ENCODE data around the gene TANK. TPM values are rescaled to one million over a fixed set of nuclear protein-coding genes. Genes with fewer than 3 reads are reported as not detected.
A peak's percentile ranks its signal among the peaks of the same experiment; 100 is the strongest.

TANK gene
- total RNA-seq, 1 experiment from 2014 or later = 79.6 TPM

- Mint-ChIP-seq H3K27ac (ENCODE audit: low read depth, unreplicated experiment) (peak overlapping the region; percentile 64), H3K9me3 (ENCODE audit: unreplicated experiment) (peaks cover 6% of the 10 kb centered on the region), H3K4me3 (ENCODE audit: unreplicated experiment) (no peak overlapping the region), H3K36me3 (ENCODE audit: insufficient read depth, unreplicated experiment) (no peaks in the 10 kb centered on the region), H3K27me3 (ENCODE audit: insufficient read depth, unreplicated experiment) (no peaks in the 10 kb centered on the region), H3K4me1 (ENCODE audit: insufficient read depth, unreplicated experiment) (peaks cover 14% of the 10 kb centered on the region)
- TF ChIP-seq CTCF (IDR thresholded peaks at IDR 0.05; ENCODE audit: unreplicated experiment) = no peak
- no TSS peak for BruUV-seq (replicated peaks)
- POLR2A ChIA-PET = interaction anchor here (1.2 to 2.1 kb wide), 4 partner anchors 8 to 1510 kb away, joined by 3 to 8 read pairs (median 4); no protein-coding TSS in a partner anchor
- CTCF ChIA-PET = no interaction called here
- no peak for DNase-seq (ENCODE audit: unreplicated experiment)
- intact Hi-C loops (cut with micrococcal nuclease) = no loop called here
Measured at GRCh38 chr2:161124201-161124600, 36.0 kb upstream of the TANK start.

- Mint-ChIP-seq H3K36me3 (ENCODE audit: insufficient read depth, unreplicated experiment) (no peaks in the 10 kb centered on the region), H3K27ac (ENCODE audit: low read depth, unreplicated experiment) (no peak overlapping the region), H3K4me1 (ENCODE audit: insufficient read depth, unreplicated experiment) (peaks cover 4% of the 10 kb centered on the region), H3K4me3 (ENCODE audit: unreplicated experiment) (no peak overlapping the region), H3K9me3 (ENCODE audit: unreplicated experiment) (peaks cover 5% of the 10 kb centered on the region), H3K27me3 (ENCODE audit: insufficient read depth, unreplicated experiment) (no peaks in the 10 kb centered on the region)
- POLR2A ChIA-PET = interaction anchor here (0.7 kb wide), 1 partner anchor 665 kb away, joined by 4 read pairs; no protein-coding TSS in a partner anchor
- TF ChIP-seq CTCF (IDR thresholded peaks at IDR 0.05; ENCODE audit: unreplicated experiment) = no peak
- CTCF ChIA-PET = no interaction called here
- BruUV-seq (replicated peaks) = no TSS peak
- DNase-seq (ENCODE audit: unreplicated experiment) = no peak
- intact Hi-C loops (cut with micrococcal nuclease) = no loop called here
Measured at GRCh38 chr2:161128885-161129284, 31.3 kb upstream of the TANK start.

GRCh38 chr2:161130354-161130753 is 29.9 kb upstream of the TANK start:
- no peak overlapping the region for H3K4me3 Mint-ChIP-seq (ENCODE audit: unreplicated experiment)
- peaks cover 17% of the 10 kb centered on the region for H3K4me1 Mint-ChIP-seq (ENCODE audit: insufficient read depth, unreplicated experiment)
- TF ChIP-seq CTCF (IDR thresholded peaks at IDR 0.05; ENCODE audit: unreplicated experiment) = no peak
- no peak overlapping the region for H3K27ac Mint-ChIP-seq (ENCODE audit: low read depth, unreplicated experiment)
- H3K9me3 Mint-ChIP-seq (ENCODE audit: unreplicated experiment) = peaks cover 7% of the 10 kb centered on the region
- no TSS peak for BruUV-seq (replicated peaks)
- POLR2A ChIA-PET = no interaction called here
- no peak for DNase-seq (ENCODE audit: unreplicated experiment)
- no peaks in the 10 kb centered on the region for H3K27me3 Mint-ChIP-seq (ENCODE audit: insufficient read depth, unreplicated experiment)
- H3K36me3 Mint-ChIP-seq (ENCODE audit: insufficient read depth, unreplicated experiment) = no peaks in the 10 kb centered on the region
- intact Hi-C loops (cut with micrococcal nuclease) = no loop called here
- CTCF ChIA-PET = no interaction called here

- no peak for TF ChIP-seq CTCF (IDR thresholded peaks at IDR 0.05; ENCODE audit: unreplicated experiment)
- H3K4me1 Mint-ChIP-seq (ENCODE audit: insufficient read depth, unreplicated experiment) = peaks cover 21% of the 10 kb centered on the region
- no peaks in the 10 kb centered on the region for H3K27me3 Mint-ChIP-seq (ENCODE audit: insufficient read depth, unreplicated experiment)
- no TSS peak for BruUV-seq (replicated peaks)
- peaks cover 7% of the 10 kb centered on the region for H3K9me3 Mint-ChIP-seq (ENCODE audit: unreplicated experiment)
- no peak overlapping the region for H3K27ac Mint-ChIP-seq (ENCODE audit: low read depth, unreplicated experiment)
- intact Hi-C loops (cut with micrococcal nuclease) = no loop called here
- no peaks in the 10 kb centered on the region for H3K36me3 Mint-ChIP-seq (ENCODE audit: insufficient read depth, unreplicated experiment)
- no peak overlapping the region for H3K4me3 Mint-ChIP-seq (ENCODE audit: unreplicated experiment)
- DNase-seq (ENCODE audit: unreplicated experiment) = no peak
- ChIA-PET POLR2A (no interaction called here), CTCF (no interaction called here)
Measured at GRCh38 chr2:161131074-161131680, 29.1 kb upstream of the TANK start.

Data from MCF 10A (cell line).